Measurements from ENCODE around the gene SNX2. TPM values are rescaled to one million over a fixed set of nuclear protein-coding genes. Genes with fewer than 3 reads are reported as not detected.

The SNX2 gene, protein sequence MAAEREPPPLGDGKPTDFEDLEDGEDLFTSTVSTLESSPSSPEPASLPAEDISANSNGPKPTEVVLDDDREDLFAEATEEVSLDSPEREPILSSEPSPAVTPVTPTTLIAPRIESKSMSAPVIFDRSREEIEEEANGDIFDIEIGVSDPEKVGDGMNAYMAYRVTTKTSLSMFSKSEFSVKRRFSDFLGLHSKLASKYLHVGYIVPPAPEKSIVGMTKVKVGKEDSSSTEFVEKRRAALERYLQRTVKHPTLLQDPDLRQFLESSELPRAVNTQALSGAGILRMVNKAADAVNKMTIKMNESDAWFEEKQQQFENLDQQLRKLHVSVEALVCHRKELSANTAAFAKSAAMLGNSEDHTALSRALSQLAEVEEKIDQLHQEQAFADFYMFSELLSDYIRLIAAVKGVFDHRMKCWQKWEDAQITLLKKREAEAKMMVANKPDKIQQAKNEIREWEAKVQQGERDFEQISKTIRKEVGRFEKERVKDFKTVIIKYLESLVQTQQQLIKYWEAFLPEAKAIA
- total RNA-seq, result 120 TPM
- long read RNA-seq, transcript SNX2-201 (15 exons, 2,128 nt), result major isoform, 228 of 251 reads
- long read RNA-seq, partial matches to known transcripts, result 11 of 251 reads
- long read RNA-seq, other reads (novel, unspliced or antisense), result 10 of 251 reads

GRCh38 chr5:122774861-122775549 is at the start of gene SNX2:
Gene SNX2 (plus strand): TSS chr5:122775080. CDS start chr5:122775104, 24 bp downstream.
- Histone ChIP-seq H3K27me3 (ENCODE audit: low read depth) (no peaks in the 10 kb centered on the region), H3K36me3 (no peaks in the 10 kb centered on the region), H3K4me3 (peak within 1 kb of the TSS; percentile 92), H3K4me1 (peaks cover 36% of the 10 kb centered on the region), H3K9me3 (no peaks in the 10 kb centered on the region), H3K27ac (peak within 1 kb of the TSS; percentile 93)
- peak; percentile 99 for ATAC-seq
- TF ChIP-seq, protein P1, sequence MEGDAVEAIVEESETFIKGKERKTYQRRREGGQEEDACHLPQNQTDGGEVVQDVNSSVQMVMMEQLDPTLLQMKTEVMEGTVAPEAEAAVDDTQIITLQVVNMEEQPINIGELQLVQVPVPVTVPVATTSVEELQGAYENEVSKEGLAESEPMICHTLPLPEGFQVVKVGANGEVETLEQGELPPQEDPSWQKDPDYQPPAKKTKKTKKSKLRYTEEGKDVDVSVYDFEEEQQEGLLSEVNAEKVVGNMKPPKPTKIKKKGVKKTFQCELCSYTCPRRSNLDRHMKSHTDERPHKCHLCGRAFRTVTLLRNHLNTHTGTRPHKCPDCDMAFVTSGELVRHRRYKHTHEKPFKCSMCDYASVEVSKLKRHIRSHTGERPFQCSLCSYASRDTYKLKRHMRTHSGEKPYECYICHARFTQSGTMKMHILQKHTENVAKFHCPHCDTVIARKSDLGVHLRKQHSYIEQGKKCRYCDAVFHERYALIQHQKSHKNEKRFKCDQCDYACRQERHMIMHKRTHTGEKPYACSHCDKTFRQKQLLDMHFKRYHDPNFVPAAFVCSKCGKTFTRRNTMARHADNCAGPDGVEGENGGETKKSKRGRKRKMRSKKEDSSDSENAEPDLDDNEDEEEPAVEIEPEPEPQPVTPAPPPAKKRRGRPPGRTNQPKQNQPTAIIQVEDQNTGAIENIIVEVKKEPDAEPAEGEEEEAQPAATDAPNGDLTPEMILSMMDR (IDR thresholded peaks at IDR 0.05), result peak; percentile 30
- DNase-seq, result peak; percentile 96
- intact Hi-C loops (cut with DNase I), result no loop called here

DNA sequence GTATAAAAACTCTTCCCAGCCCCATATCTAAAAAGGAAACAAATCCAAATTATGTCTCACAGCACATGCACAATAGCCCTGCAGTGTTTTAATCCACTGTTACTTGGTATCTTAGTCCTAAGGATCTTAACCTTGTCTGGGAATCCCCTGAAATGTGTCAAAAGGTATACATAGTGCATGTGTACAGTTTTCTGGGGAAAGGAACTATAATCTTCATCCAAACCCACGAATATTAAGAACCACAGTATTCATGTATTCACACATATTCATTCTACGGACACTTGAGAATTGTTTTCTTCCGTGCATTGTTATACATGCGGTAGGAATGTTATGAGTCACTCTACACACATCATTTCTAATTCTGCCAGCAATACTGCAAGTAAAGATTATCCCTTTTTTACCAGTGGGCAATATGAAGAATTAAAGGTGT is 47.8 kb upstream of the SNX2 start:
- no peaks in the 10 kb centered on the region for H3K4me1 ChIP-seq
- no peak for DNase-seq
- no peak overlapping the region for H3K4me3 ChIP-seq
- H3K9me3 ChIP-seq, result no peaks in the 10 kb centered on the region
- H3K27ac ChIP-seq, result no peak overlapping the region
- no peaks in the 10 kb centered on the region for H3K27me3 ChIP-seq (ENCODE audit: low read depth)
- ATAC-seq, result no peak
- TF ChIP-seq, protein P1 (IDR thresholded peaks at IDR 0.05), result no peak
- no peaks in the 10 kb centered on the region for H3K36me3 ChIP-seq
- intact Hi-C loops (cut with DNase I), result no loop called here

GRCh38 chr5:122730037-122730436 is 44.8 kb upstream of the SNX2 start:
- ATAC-seq (peak in 1 of 2 donors; percentile 45), DNase-seq (no peak)
- H3K9me3 ChIP-seq, result no peaks in the 10 kb centered on the region
- TF ChIP-seq, protein P1 (IDR thresholded peaks at IDR 0.05), result no peak
- intact Hi-C loops (cut with DNase I), result no loop called here
- no peak overlapping the region for H3K27ac ChIP-seq
- H3K36me3 ChIP-seq, result no peaks in the 10 kb centered on the region
- H3K27me3 ChIP-seq (ENCODE audit: low read depth), result no peaks in the 10 kb centered on the region
- no peaks in the 10 kb centered on the region for H3K4me1 ChIP-seq
- H3K4me3 ChIP-seq, result no peak overlapping the region

DNA sequence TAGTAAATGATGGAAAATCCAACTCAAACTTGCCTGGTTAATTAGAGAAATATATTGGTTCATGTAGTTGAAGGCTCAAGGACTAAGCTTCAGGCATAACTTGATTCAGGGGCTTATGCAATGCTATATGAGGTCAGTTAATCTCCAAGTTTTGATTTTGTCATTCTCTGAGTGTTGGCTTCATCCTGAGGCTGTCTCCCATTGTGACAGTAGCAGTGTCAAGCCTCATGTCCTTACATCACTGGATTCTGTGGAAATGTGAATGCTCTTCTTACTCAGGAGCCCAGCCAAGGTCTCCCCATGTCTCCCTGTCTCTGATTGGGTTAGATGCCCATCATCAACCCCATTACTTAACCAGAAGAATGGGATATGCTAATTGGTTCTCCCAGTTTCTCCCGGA is 44.4 kb upstream of the SNX2 start:
- no peak for DNase-seq
- H3K27me3 ChIP-seq (ENCODE audit: low read depth), result no peaks in the 10 kb centered on the region
- peak; percentile 12 to 15 for ATAC-seq
- intact Hi-C loops (cut with DNase I), result no loop called here
- H3K9me3 ChIP-seq, result no peaks in the 10 kb centered on the region
- no peaks in the 10 kb centered on the region for H3K36me3 ChIP-seq
- H3K4me3 ChIP-seq, result no peak overlapping the region
- no peaks in the 10 kb centered on the region for H3K4me1 ChIP-seq
- H3K27ac ChIP-seq, result no peak overlapping the region
- TF ChIP-seq, protein P1 (IDR thresholded peaks at IDR 0.05), result no peak

DNA sequence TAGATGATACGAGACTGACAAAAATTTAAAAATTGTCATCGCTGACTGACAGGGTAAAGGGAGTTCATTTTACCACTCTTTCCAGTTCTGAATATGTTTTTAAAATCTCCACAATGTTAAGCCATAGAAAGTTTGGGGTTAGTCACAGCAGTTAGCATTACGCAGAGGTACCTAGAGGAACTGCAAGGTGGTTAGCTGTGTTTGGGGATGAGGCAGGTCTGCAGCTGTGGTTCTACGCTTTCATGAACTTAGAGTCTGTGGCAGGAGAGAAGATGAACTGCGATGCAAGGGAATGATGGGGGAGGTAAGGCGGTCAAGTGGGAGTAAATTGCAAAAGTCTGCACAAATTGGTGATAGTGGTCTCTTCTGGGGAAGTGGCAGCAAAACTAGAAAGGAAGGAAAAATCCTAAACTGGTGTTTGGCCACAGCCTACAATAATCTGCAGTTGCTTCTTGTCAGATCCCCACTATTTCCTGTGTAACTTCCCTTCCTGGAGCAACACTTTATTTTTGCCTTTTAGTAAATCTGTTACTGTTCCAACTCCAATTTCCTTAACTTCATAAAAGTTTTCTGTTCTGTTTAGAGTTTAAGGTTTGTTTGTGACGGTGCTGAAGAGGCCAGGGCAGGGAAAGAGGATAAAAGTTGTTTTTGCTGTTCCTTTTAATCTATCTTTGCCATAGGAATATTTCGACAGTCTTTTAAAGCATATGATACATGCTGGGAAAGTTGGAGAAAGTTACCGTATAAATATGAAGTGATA is 38.6 kb upstream of the SNX2 start:
- ATAC-seq (no peak), DNase-seq (no peak)
- H3K4me3 ChIP-seq, result no peak overlapping the region
- H3K36me3 ChIP-seq, result no peaks in the 10 kb centered on the region
- peaks cover 9% of the 10 kb centered on the region for H3K4me1 ChIP-seq
- no peaks in the 10 kb centered on the region for H3K9me3 ChIP-seq
- TF ChIP-seq, protein P1 (IDR thresholded peaks at IDR 0.05), result no peak
- intact Hi-C loops (cut with DNase I), result no loop called here
- H3K27ac ChIP-seq, result no peak overlapping the region
- H3K27me3 ChIP-seq (ENCODE audit: low read depth), result no peaks in the 10 kb centered on the region
